K562 (cell line): ENCODE data around the gene TXNIP. TPM values are rescaled to one million over a fixed set of nuclear protein-coding genes. Genes with fewer than 3 reads are reported as not detected.
A peak's percentile ranks its signal among the peaks of the same experiment; 100 is the strongest.

ENCODE experiments used
- ARID1B ChIP-seq: fragments of 450-650 bp; IDR thresholded peaks from 2 replicates; pipeline ENCODE4 v1.6.1; 2016; ENCODE audit warnings: antibody characterized with exemption, mild to moderate bottlenecking, inconsistent platforms
- ATF1 ChIP-seq, 2 experiments: fragments of 450-650 bp in 1 of 2; IDR thresholded peaks; 2 replicates each; pipeline ENCODE4 v1.6.1; 2016; ENCODE audit warnings: missing compliant biosample characterization in 1 of 2, missing genetic modification characterization in 1 of 2
- CBFA2T3 ChIP-seq: fragments of 450-650 bp; IDR thresholded peaks from 2 replicates; pipeline ENCODE4 v1.6.1; 2017
- GATA2 ChIP-seq: sonication (generic); formaldehyde crosslinking; IDR thresholded peaks from 2 replicates; pipeline ENCODE4 v1.4.0; 2020; ENCODE audit warnings: mild to moderate bottlenecking, missing genetic modification reagents
- HMGN3 ChIP-seq: IDR thresholded peaks from 2 replicates; pipeline ENCODE4 v1.6.1; 2011; ENCODE audit warnings: borderline replicate concordance, low read depth, mild to moderate bottlenecking, mixed read lengths, low read length; ENCODE audit not compliant: insufficient read length; ENCODE audit errors: extremely low read depth
- KLF6 ChIP-seq: fragments of 250-450 bp; sonication (Bioruptor Pico); IDR thresholded peaks from 2 replicates; pipeline ENCODE4 v1.4.0; 2020; ENCODE audit warnings: mild to moderate bottlenecking, moderate library complexity, borderline replicate concordance
- LARP7 ChIP-seq: fragments of 450-650 bp; IDR thresholded peaks from 2 replicates; pipeline ENCODE4 v1.6.1; 2016
- MCM3 ChIP-seq: fragments of 450-650 bp; IDR thresholded peaks from 2 replicates; pipeline ENCODE4 v1.6.1; 2016
- PPARD ChIP-seq: fragments of 250-450 bp; sonication (Bioruptor Pico); IDR thresholded peaks from 2 replicates; pipeline ENCODE4 v1.8.0; 2022; ENCODE audit warnings: inconsistent platforms, mild to moderate bottlenecking, moderate library complexity
- RBM25 ChIP-seq: fragments of 200-400 bp; formaldehyde crosslinking; IDR thresholded peaks from 2 replicates; pipeline ENCODE4 v1.6.1; 2018; ENCODE audit warnings: low read length, low read depth, moderate library complexity; ENCODE audit not compliant: severe bottlenecking
- RBM34 ChIP-seq: fragments of 200-400 bp; formaldehyde crosslinking; IDR thresholded peaks from 2 replicates; pipeline ENCODE4 v1.6.1; 2018; ENCODE audit warnings: low read length, borderline replicate concordance; ENCODE audit not compliant: insufficient read depth
- RFX1 ChIP-seq: fragments of 450-650 bp; IDR thresholded peaks from 2 replicates; pipeline ENCODE4 v1.6.1; 2016; ENCODE audit warnings: mild to moderate bottlenecking, moderate library complexity
- RHOXF2B ChIP-seq: fragments of 250-450 bp; sonication (Bioruptor Pico); conservative IDR thresholded peaks from 2 replicates; pipeline ENCODE4 v1.5.1; 2021
- STAT5A ChIP-seq: IDR thresholded peaks from 2 replicates; pipeline ENCODE4 v1.6.1; 2012; ENCODE audit warnings: low read length, inconsistent platforms, borderline replicate concordance
- TCF7L2 ChIP-seq: fragments of 150-350 bp; IDR thresholded peaks from 2 replicates; pipeline ENCODE4 v1.6.1; 2016; ENCODE audit warnings: low read depth, mild to moderate bottlenecking, low read length, moderate library complexity
- TFAM ChIP-seq: fragments of 250-450 bp; sonication (Bioruptor Pico); conservative IDR thresholded peaks from 2 replicates; pipeline ENCODE4 v1.5.0; 2021; ENCODE audit warnings: mild to moderate bottlenecking, moderate library complexity
- ZBED1 ChIP-seq: IDR thresholded peaks from 2 replicates; pipeline ENCODE4 v1.6.1; 2014
- ZFP1 ChIP-seq: fragments of 450-650 bp; formaldehyde crosslinking; IDR thresholded peaks from 2 replicates; pipeline ENCODE4 v1.4.0; 2020; ENCODE audit warnings: mild to moderate bottlenecking, mixed read lengths
- ZKSCAN8 ChIP-seq: fragments of 200-800 bp; sonication (Bioruptor generic); IDR thresholded peaks from 2 replicates; pipeline ENCODE4 v1.6.1; 2016; ENCODE audit warnings: missing genetic modification characterization, missing compliant biosample characterization
- ZNF175 ChIP-seq: fragments of 200-800 bp; sonication (Bioruptor generic); IDR thresholded peaks from 2 replicates; pipeline ENCODE4 v1.6.1; 2016; ENCODE audit warnings: low read depth, mild to moderate bottlenecking, missing genetic modification characterization, missing compliant biosample characterization
- ZNF431 ChIP-seq: sonication (generic); formaldehyde crosslinking; IDR thresholded peaks from 2 replicates; pipeline ENCODE4 v1.8.0; 2022; ENCODE audit warnings: mild to moderate bottlenecking, missing genetic modification reagents
- ZNF644 ChIP-seq: fragments of 200-800 bp; sonication (Bioruptor generic); IDR thresholded peaks from 2 replicates; pipeline ENCODE4 v1.6.1; 2016; ENCODE audit warnings: low read depth, missing genetic modification characterization, missing compliant biosample characterization
- polyA plus RNA-seq, 8 experiments: library from polyadenylated mRNA; depleted of rRNA in 4 of 8; stranded (reverse) in 5 of 8; unstranded in 3 of 8; fragments of >200 nt; fragmentation: Nextera tagmentation in 2 of 8; fragmentation: Illumina TruSeq in 1 of 8; extraction: Ambion mirVana in 2 of 8; extraction: Trizol in 1 of 8; gene quantifications; 2 replicates each; pipeline versions ENCODE4 v1.2.1 to v1.2.3, GENCODE V29; 2011 to 2014; ENCODE audit warnings: inconsistent platforms in 1 of 8, missing spikeins in 1 of 8
- total RNA-seq, 7 experiments: library from RNA; depleted of rRNA in 6 of 7; stranded (reverse); fragments of >200 nt in 6 of 7; fragmentation: Illumina TruSeq in 2 of 7; extraction: Trizol in 2 of 7; gene quantifications; 2 replicates each; pipeline versions ENCODE4 v1.2.1 to v1.2.3, GENCODE V29; 2011 to 2021; ENCODE audit warnings: low replicate concordance in 1 of 7
- TF ChIP-seq, protein P1 (sequence below): fragments of 450-650 bp; conservative IDR thresholded peaks from 2 replicates; pipeline ENCODE4 v1.6.1; 2016; ENCODE audit warnings: missing genetic modification characterization, low read depth, mild to moderate bottlenecking, missing compliant biosample characterization, moderate library complexity
- TF ChIP-seq, protein P2 (sequence below): fragments of 200-800 bp; sonication (Bioruptor generic); IDR thresholded peaks from 2 replicates; pipeline ENCODE4 v1.6.1; 2017; ENCODE audit warnings: missing genetic modification characterization, missing compliant biosample characterization
- TF ChIP-seq, protein P3 (sequence below): fragments of 450-650 bp; IDR thresholded peaks from 2 replicates; pipeline ENCODE4 v1.6.1; 2018; ENCODE audit warnings: mild to moderate bottlenecking, low read depth; ENCODE audit not compliant: partially characterized antibody
- TF ChIP-seq, protein P4 (sequence below), 2 experiments: fragments of 250-450 bp in 1 of 2; fragments of 450-650 bp in 1 of 2; sonication (Bioruptor Pico) in 1 of 2; IDR thresholded peaks; 2 replicates each; pipeline versions ENCODE4 v1.6.1 to v1.8.0; 2016 to 2021; ENCODE audit warnings: mild to moderate bottlenecking in 2 of 2, moderate library complexity in 2 of 2, missing compliant biosample characterization in 1 of 2, missing genetic modification characterization in 1 of 2

The TXNIP gene
- total and polyA plus RNA-seq, 9 of the 15 experiments (the other 6 are each of a cell fraction or from before 2014, with no cell fraction given) = 120 to 499 (median 257) TPM

DNA sequence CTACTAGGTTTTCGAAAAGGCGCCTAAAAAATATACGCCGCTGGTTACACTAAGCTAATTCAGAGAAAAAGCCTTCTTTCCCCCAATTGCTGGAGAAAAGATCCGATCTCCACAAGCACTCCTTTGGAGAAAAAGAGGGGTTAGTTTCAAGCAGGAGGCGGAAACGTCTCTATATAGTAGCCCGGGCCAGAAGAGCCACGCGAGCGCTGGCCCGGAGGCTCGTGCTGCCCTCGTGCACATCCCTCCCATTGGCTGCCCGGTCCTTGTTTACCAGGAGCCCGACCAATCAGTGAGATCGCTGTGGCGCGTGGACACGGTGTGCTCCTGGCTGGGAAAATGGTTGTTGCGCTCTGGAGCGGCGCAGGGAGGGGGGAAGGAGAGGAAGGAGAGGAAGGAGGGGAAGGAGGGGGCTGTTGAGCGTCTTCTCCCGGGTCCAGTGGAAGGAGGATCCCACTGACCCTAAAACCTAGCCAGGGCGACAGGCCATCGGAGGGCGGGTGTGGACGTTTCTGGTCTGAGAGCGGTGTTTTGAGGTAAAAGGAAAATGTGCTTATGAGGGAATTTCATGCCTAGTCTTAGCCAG is at the start of gene TXNIP (continued):
- no peak; the same call in 1 of the 2 replicates for TF ChIP-seq ZKSCAN8 (CRISPR knock-in tag)
- no peak for TF ChIP-seq ZNF644 (tag)
- TF ChIP-seq, protein P1, sequence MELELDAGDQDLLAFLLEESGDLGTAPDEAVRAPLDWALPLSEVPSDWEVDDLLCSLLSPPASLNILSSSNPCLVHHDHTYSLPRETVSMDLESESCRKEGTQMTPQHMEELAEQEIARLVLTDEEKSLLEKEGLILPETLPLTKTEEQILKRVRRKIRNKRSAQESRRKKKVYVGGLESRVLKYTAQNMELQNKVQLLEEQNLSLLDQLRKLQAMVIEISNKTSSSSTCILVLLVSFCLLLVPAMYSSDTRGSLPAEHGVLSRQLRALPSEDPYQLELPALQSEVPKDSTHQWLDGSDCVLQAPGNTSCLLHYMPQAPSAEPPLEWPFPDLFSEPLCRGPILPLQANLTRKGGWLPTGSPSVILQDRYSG (tag) = no peak
- peak; percentile 99 for TF ChIP-seq HMGN3
- TF ChIP-seq ATF1 (CRISPR knock-in tag; IDR thresholded peaks at IDR 0.05) = no peak
- TF ChIP-seq ATF1 (tag; IDR thresholded peaks at IDR 0.05) = peak; percentile 79
- no peak for TF ChIP-seq RBM34
- no peak for TF ChIP-seq TCF7L2
- no peak for TF ChIP-seq PPARD (CRISPR knock-in tag)
- TF ChIP-seq LARP7 = peak; percentile 73; the same call in 1 of the 2 replicates
- no peak for TF ChIP-seq ZFP1 (CRISPR knock-in tag)
- TF ChIP-seq STAT5A = no peak
- TF ChIP-seq, protein P2, sequence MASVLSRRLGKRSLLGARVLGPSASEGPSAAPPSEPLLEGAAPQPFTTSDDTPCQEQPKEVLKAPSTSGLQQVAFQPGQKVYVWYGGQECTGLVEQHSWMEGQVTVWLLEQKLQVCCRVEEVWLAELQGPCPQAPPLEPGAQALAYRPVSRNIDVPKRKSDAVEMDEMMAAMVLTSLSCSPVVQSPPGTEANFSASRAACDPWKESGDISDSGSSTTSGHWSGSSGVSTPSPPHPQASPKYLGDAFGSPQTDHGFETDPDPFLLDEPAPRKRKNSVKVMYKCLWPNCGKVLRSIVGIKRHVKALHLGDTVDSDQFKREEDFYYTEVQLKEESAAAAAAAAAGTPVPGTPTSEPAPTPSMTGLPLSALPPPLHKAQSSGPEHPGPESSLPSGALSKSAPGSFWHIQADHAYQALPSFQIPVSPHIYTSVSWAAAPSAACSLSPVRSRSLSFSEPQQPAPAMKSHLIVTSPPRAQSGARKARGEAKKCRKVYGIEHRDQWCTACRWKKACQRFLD (CRISPR knock-in tag) = peak; percentile 55
- peak; percentile 88 for TF ChIP-seq RBM25
- peak; percentile 64 for TF ChIP-seq ARID1B
- no peak for TF ChIP-seq MCM3
- TF ChIP-seq, protein P3, sequence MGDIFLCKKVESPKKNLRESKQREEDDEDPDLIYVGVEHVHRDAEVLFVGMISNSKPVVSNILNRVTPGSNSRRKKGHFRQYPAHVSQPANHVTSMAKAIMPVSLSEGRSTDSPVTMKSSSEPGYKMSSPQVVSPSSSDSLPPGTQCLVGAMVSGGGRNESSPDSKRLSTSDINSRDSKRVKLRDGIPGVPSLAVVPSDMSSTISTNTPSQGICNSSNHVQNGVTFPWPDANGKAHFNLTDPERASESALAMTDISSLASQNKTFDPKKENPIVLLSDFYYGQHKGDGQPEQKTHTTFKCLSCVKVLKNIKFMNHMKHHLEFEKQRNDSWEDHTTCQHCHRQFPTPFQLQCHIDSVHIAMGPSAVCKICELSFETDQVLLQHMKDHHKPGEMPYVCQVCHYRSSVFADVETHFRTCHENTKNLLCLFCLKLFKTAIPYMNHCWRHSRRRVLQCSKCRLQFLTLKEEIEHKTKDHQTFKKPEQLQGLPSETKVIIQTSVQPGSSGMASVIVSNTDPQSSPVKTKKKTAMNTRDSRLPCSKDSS = no peak
- no peak for TF ChIP-seq CBFA2T3
- peak; percentile 24; the same call in 1 of the 2 replicates for TF ChIP-seq KLF6 (CRISPR knock-in tag)
- peak; percentile 26; the same call in 1 of the 2 replicates for TF ChIP-seq ZNF175 (CRISPR knock-in tag)
- TF ChIP-seq, protein P4, sequence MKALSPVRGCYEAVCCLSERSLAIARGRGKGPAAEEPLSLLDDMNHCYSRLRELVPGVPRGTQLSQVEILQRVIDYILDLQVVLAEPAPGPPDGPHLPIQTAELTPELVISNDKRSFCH (CRISPR knock-in tag; IDR thresholded peaks at IDR 0.05) = no peak
- TF ChIP-seq, protein P4 (tag; IDR thresholded peaks at IDR 0.05) = no peak
- TF ChIP-seq TFAM = no peak
- peak; percentile 41; the same call in 1 of the 2 replicates for TF ChIP-seq ZBED1
- peak; percentile 2; the same call in 1 of the 2 replicates for TF ChIP-seq RFX1
- TF ChIP-seq GATA2 (CRISPR knock-in tag) = no peak
- no peak for TF ChIP-seq RHOXF2B (CRISPR knock-in tag)
- TF ChIP-seq ZNF431 (CRISPR knock-in tag) = no peak
